Liver (tissue), 9 donors: Measurements from ENCODE around the gene COX17. TPM values are rescaled to one million over a fixed set of nuclear protein-coding genes. Genes with fewer than 3 reads are reported as not detected.

Experiments
- DNase-seq: peaks from one replicate; pipeline ENCODE4 v3.0.0-alpha.2; 2017; ENCODE audit warnings: low spot score
- H3K27ac ChIP-seq, 2 donors: one replicate each; pipeline ENCODE4 v1.7.0; 2013; ENCODE audit warnings: inconsistent platforms in 2 of 2, low read length in 2 of 2, control low read depth in 1 of 2, low read depth in 1 of 2, mild to moderate bottlenecking in 1 of 2
- H3K27me3 ChIP-seq, 4 donors: one replicate each; pipeline versions ENCODE4 v1.6.1 to v1.7.0; 2013; ENCODE audit warnings: low read length in 3 of 4, inconsistent platforms in 1 of 4, mild to moderate bottlenecking in 1 of 4, moderate library complexity in 1 of 4; ENCODE audit not compliant: control insufficient read depth in 4 of 4, insufficient read depth in 4 of 4
- H3K36me3 ChIP-seq, 4 donors: one replicate each; pipeline versions ENCODE4 v1.6.1 to v1.7.0; 2013; ENCODE audit warnings: low read length in 3 of 4, mild to moderate bottlenecking in 3 of 4, low read depth in 1 of 4, moderate library complexity in 1 of 4; ENCODE audit not compliant: control insufficient read depth in 4 of 4, insufficient read depth in 3 of 4
- H3K4me1 ChIP-seq, 4 donors: one replicate each; pipeline versions ENCODE4 v1.6.1 to v1.7.0; 2013; ENCODE audit warnings: low read length in 3 of 4, mild to moderate bottlenecking in 3 of 4, moderate library complexity in 1 of 4; ENCODE audit not compliant: control insufficient read depth in 4 of 4, insufficient read depth in 4 of 4
- H3K4me3 ChIP-seq, 3 donors: one replicate each; pipeline versions ENCODE4 v1.6.1 to v1.7.0; 2013; ENCODE audit warnings: low read length in 3 of 3, control low read depth in 1 of 3, low read depth in 1 of 3, mild to moderate bottlenecking in 1 of 3
- H3K9ac ChIP-seq, 2 donors: one replicate each; pipeline ENCODE4 v1.7.0; 2013; ENCODE audit warnings: low read length in 2 of 2, mild to moderate bottlenecking in 2 of 2, moderate library complexity in 2 of 2, control low read depth in 1 of 2, low read depth in 1 of 2
- H3K9me3 ChIP-seq, 4 donors: one replicate each; pipeline versions ENCODE4 v1.6.1 to v1.7.0; 2013; ENCODE audit warnings: low read length in 3 of 4; ENCODE audit not compliant: control insufficient read depth in 4 of 4
- GABPA ChIP-seq, 2 donors: IDR thresholded peaks in 1 of 2; conservative IDR thresholded peaks in 1 of 2; 2 replicates each; pipeline ENCODE4 v1.6.1; 2016; ENCODE audit warnings: antibody characterized with exemption in 2 of 2, mild to moderate bottlenecking in 1 of 2, moderate library complexity in 1 of 2
- HNF4A ChIP-seq, 2 donors: conservative IDR thresholded peaks; 2 replicates each; pipeline ENCODE4 v1.6.1; 2016; ENCODE audit warnings: antibody characterized with exemption in 2 of 2, mild to moderate bottlenecking in 2 of 2
- NR2F2 ChIP-seq: IDR thresholded peaks from 2 replicates; pipeline ENCODE4 v1.6.1; 2016; ENCODE audit warnings: antibody characterized with exemption
- RXRA ChIP-seq, 2 donors: IDR thresholded peaks; 2 replicates each; pipeline ENCODE4 v1.6.1; 2017 to 2018; ENCODE audit warnings: antibody characterized with exemption in 2 of 2, mild to moderate bottlenecking in 1 of 2
- ZBTB33 ChIP-seq: IDR thresholded peaks from 2 replicates; pipeline ENCODE4 v1.6.1; 2016; ENCODE audit warnings: antibody characterized with exemption
- WGBS: extraction: QIAGEN DNeasy Blood & Tissue Kit; methylation state at CpG from one replicate; pipeline ENCODE4 v1.1.7; 2013; 5-methylcytosine and 5-hydroxymethylcytosine counted together
- polyA plus RNA-seq, 2 donors: library from polyadenylated mRNA; stranded (reverse) in 1 of 2; unstranded in 1 of 2; fragments of 200-250 nt in 1 of 2; fragments of >200 nt in 1 of 2; fragmentation: Nextera tagmentation in 1 of 2; extraction: Ambion mirVana in 1 of 2; gene quantifications; one replicate each; pipeline versions ENCODE4 v1.2.1 to v1.2.3, GENCODE V29; 2013 to 2015
- total RNA-seq, 2 donors: library from RNA; depleted of rRNA; stranded (reverse); fragments of >200 nt; gene quantifications; one replicate each; pipeline ENCODE4 v1.2.3, GENCODE V29; 2014
- TF ChIP-seq, protein P1 (sequence below): IDR thresholded peaks from 2 replicates; pipeline ENCODE4 v1.6.1; 2016; ENCODE audit warnings: antibody characterized with exemption
- TF ChIP-seq, protein P2 (sequence below): fragments of 150-350 bp; IDR thresholded peaks from 2 replicates; pipeline ENCODE4 v1.5.1; 2017; ENCODE audit warnings: improper control_type of control experiment, low read depth, low read length; ENCODE audit not compliant: missing input control
- donor health status: healthy.
- donor health status: healthy.
- donor health status: healthy.
- donor health status: healthy.
- donor health status: healthy.

COX17 gene
- total and polyA plus RNA-seq, 4 donors: 10.3 to 164 (median 49.0) TPM

GRCh38 chr3:119630880-119631329 lies 46.3 kb downstream of the COX17 start (continued):
- TF ChIP-seq, protein P1, sequence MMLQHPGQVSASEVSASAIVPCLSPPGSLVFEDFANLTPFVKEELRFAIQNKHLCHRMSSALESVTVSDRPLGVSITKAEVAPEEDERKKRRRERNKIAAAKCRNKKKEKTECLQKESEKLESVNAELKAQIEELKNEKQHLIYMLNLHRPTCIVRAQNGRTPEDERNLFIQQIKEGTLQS: no peak
- no peak for TF ChIP-seq GABPA (IDR thresholded peaks at IDR 0.05 in 1 of 2, conservative IDR thresholded peaks at IDR 0.05 in 1 of 2)
- TF ChIP-seq, protein P2, sequence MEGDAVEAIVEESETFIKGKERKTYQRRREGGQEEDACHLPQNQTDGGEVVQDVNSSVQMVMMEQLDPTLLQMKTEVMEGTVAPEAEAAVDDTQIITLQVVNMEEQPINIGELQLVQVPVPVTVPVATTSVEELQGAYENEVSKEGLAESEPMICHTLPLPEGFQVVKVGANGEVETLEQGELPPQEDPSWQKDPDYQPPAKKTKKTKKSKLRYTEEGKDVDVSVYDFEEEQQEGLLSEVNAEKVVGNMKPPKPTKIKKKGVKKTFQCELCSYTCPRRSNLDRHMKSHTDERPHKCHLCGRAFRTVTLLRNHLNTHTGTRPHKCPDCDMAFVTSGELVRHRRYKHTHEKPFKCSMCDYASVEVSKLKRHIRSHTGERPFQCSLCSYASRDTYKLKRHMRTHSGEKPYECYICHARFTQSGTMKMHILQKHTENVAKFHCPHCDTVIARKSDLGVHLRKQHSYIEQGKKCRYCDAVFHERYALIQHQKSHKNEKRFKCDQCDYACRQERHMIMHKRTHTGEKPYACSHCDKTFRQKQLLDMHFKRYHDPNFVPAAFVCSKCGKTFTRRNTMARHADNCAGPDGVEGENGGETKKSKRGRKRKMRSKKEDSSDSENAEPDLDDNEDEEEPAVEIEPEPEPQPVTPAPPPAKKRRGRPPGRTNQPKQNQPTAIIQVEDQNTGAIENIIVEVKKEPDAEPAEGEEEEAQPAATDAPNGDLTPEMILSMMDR: no peak
- TF ChIP-seq RXRA (IDR thresholded peaks at IDR 0.05): no peak

GRCh38 chr3:119630128-119630879 lies 46.9 kb downstream of the COX17 start:
- Histone ChIP-seq H3K9me3 (no peaks in the 10 kb centered on the region), H3K4me3 (no peak overlapping the region), H3K27me3 (no peaks in the 10 kb centered on the region), H3K9ac (no peak overlapping the region), H3K4me1 (no peaks in the 10 kb centered on the region), H3K27ac (no peak overlapping the region), H3K36me3 (peaks cover 0 to 3% (median 0%) of the 10 kb centered on the region in 4 donors)
- DNase-seq: no peak
- TF ChIP-seq HNF4A (conservative IDR thresholded peaks at IDR 0.05): peak in 1 of 2 donors; percentile 40
- TF ChIP-seq, protein P2: no peak
- WGBS: 88% methylated on average over 8 of the region's 8 CpGs

DNA sequence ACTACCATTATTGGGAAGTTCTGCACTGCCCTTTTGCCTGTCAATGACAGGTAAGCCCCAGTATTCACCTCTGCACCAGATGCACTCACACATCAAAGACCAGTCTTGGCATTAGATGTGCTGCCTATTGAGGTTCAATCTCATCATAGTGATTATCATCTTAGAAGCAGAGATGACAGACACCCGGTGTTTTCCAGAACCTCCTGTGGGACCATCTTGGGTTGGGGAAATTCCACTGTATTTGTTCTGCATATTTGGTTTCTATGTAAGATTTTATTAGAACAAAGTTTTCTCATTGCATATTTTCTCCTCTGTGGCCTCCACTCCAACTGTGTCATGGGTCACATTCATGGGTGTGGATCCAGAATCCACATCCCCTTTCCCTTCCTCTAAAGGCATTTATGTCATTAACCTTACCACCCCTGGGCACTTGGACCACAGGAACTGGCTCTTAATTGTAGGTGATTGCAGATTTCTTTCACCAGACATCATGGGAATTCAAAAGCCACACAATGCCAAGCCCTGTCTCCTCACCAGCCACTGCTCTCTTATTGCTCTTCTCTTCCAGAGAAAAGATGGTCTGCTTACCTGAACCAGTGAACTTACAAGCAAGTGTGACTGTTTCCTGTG lies 48.3 kb downstream of the COX17 start:
- Histone ChIP-seq H3K4me1 (no peaks in the 10 kb centered on the region), H3K9me3 (no peaks in the 10 kb centered on the region), H3K4me3 (no peak overlapping the region), H3K9ac (no peak overlapping the region), H3K27ac (no peak overlapping the region), H3K36me3 (peaks cover 0 to 3% (median 0%) of the 10 kb centered on the region in 4 donors), H3K27me3 (no peaks in the 10 kb centered on the region)
- no peak for DNase-seq
- 76% methylated on average over 1 of the region's 1 CpG for WGBS
- peak; percentile 54 for TF ChIP-seq NR2F2
- TF ChIP-seq ZBTB33: no peak
